Astrocyte (in vitro differentiated cells and primary cell): ENCODE results near the gene SND1. TPM values are rescaled to one million over a fixed set of nuclear protein-coding genes. Genes with fewer than 3 reads are reported as not detected.

Source experiments
- DNase-seq: peaks from one replicate; pipeline ENCODE4 v3.0.0-alpha.2; 2010; ENCODE audit warnings: low read depth
- FAIRE-seq: peaks from 2 replicates; lab custom pipeline; 2011; peaks lifted over from hg19 to GRCh38; lab: Jason Lieb, UNC
- H2AFZ ChIP-seq: 2 replicates; pipeline ENCODE4 v1.6.0; 2012; ENCODE audit warnings: low read depth, low read length, inconsistent platforms
- H3K27ac ChIP-seq: 2 replicates; pipeline ENCODE4 v1.5.1; 2011; ENCODE audit warnings: low read depth, low read length, inconsistent platforms
- H3K27me3 ChIP-seq: 2 replicates; pipeline ENCODE4 v1.6.0; 2011; ENCODE audit warnings: low read length, inconsistent platforms; ENCODE audit not compliant: insufficient read depth
- H3K36me3 ChIP-seq: 2 replicates; pipeline ENCODE4 v1.5.1; 2011; ENCODE audit warnings: low read length, inconsistent platforms; ENCODE audit not compliant: insufficient read depth
- H3K4me1 ChIP-seq: 2 replicates; pipeline ENCODE4 v1.5.1; 2011; ENCODE audit warnings: low read length, inconsistent platforms; ENCODE audit not compliant: insufficient read depth
- H3K4me2 ChIP-seq: 2 replicates; pipeline ENCODE4 v1.6.0; 2012; ENCODE audit warnings: low read length, inconsistent platforms
- H3K4me3 ChIP-seq: 2 replicates; pipeline ENCODE4 v1.5.1; 2011; ENCODE audit warnings: low read depth, mild to moderate bottlenecking, low read length, inconsistent platforms; ENCODE audit not compliant: insufficient read depth
- H3K79me2 ChIP-seq: 2 replicates; pipeline ENCODE4 v1.6.0; 2012; ENCODE audit warnings: mild to moderate bottlenecking, low read length, inconsistent platforms; ENCODE audit not compliant: insufficient read depth
- H3K9ac ChIP-seq: 2 replicates; pipeline ENCODE4 v1.6.0; 2012; ENCODE audit warnings: mild to moderate bottlenecking, low read length, inconsistent platforms
- H3K9me3 ChIP-seq: 2 replicates; pipeline ENCODE4 v1.5.1; 2012; ENCODE audit warnings: low read depth, mild to moderate bottlenecking, low read length, inconsistent platforms; ENCODE audit not compliant: insufficient read depth
- H4K20me1 ChIP-seq: 2 replicates; pipeline ENCODE4 v1.6.0; 2012; ENCODE audit warnings: low read length, inconsistent platforms; ENCODE audit not compliant: insufficient read depth
- H3K27ac Mint-ChIP-seq: one replicate; pipeline ENCODE4 v1.8.0; 2021; ENCODE audit warnings: mild to moderate bottlenecking, mixed read lengths; ENCODE audit not compliant: unreplicated experiment
- H3K27me3 Mint-ChIP-seq: one replicate; pipeline ENCODE4 v1.8.0; 2021; ENCODE audit warnings: low read depth, mixed read lengths; ENCODE audit not compliant: unreplicated experiment
- H3K36me3 Mint-ChIP-seq: one replicate; pipeline ENCODE4 v1.8.0; 2021; ENCODE audit warnings: low read depth, mixed read lengths; ENCODE audit not compliant: unreplicated experiment
- H3K4me1 Mint-ChIP-seq: one replicate; pipeline ENCODE4 v1.8.0; 2021; ENCODE audit warnings: low read depth, mixed read lengths; ENCODE audit not compliant: unreplicated experiment
- H3K4me3 Mint-ChIP-seq: one replicate; pipeline ENCODE4 v1.8.0; 2021; ENCODE audit warnings: mild to moderate bottlenecking, moderate library complexity, mixed read lengths; ENCODE audit not compliant: unreplicated experiment
- H3K9me3 Mint-ChIP-seq: one replicate; pipeline ENCODE4 v1.8.0; 2021; ENCODE audit warnings: mild to moderate bottlenecking, mixed read lengths; ENCODE audit not compliant: unreplicated experiment
- EZH2 ChIP-seq: IDR thresholded peaks from 2 replicates; pipeline ENCODE4 v1.6.1; 2012; ENCODE audit warnings: mild to moderate bottlenecking, low read length, inconsistent platforms; ENCODE audit not compliant: insufficient read depth
- total RNA-seq: library from RNA; stranded (reverse); gene quantifications from 2 replicates; pipeline ENCODE4 v1.2.1, GENCODE V29; 2021
- TF ChIP-seq, protein P1 (sequence below): IDR thresholded peaks from 2 replicates; pipeline ENCODE4 v1.5.1; 2011; ENCODE audit warnings: low read depth, mild to moderate bottlenecking, inconsistent platforms, low read length, moderate library complexity; ENCODE audit not compliant: insufficient read depth

The SND1 gene
- total RNA-seq, 1 donor from 2014 or later, result 267 TPM

DNA sequence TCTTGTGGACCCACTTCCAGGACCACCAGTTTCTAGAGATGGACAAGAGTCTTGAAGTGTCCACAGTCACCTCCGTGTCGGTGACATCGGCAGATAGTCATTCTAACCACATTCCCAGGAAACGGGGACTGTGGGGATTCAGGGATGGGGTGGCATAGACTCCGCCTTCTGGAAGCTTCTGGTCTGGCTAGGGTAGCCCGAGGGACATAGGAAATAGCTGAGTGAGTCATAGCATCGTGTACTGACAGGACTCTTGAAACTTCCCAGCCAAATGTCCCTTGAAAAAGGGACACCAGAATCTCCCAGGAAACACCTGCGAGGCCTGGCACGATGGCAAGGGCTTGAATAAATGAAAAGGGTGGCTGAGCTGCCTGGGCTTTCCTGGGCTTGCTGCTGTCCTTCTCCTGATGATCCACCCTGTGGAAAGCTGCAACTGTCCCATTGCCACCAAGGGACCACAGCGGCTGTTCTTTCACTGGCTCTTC lies 463.4 kb downstream of the SND1 start:
- Mint-ChIP-seq H3K27ac (no peak overlapping the region), H3K4me1 (peaks cover 16% of the 10 kb centered on the region), H3K27me3 (peaks cover 33% of the 10 kb centered on the region), H3K4me3 (no peak overlapping the region), H3K9me3 (peaks cover 4% of the 10 kb centered on the region), H3K36me3 (peaks cover 4% of the 10 kb centered on the region)
- Histone ChIP-seq H3K4me2 (peak overlapping the region; percentile 43), H3K27me3 (peaks cover 2% of the 10 kb centered on the region), H3K4me3 (no peak overlapping the region), H3K27ac (no peak overlapping the region), H3K9ac (no peak overlapping the region), H2AFZ (no peak overlapping the region), H3K9me3 (no peaks in the 10 kb centered on the region), H3K36me3 (no peaks in the 10 kb centered on the region), H3K79me2 (no peaks in the 10 kb centered on the region), H4K20me1 (no peaks in the 10 kb centered on the region), H3K4me1 (peaks cover 12% of the 10 kb centered on the region)
- no peak for TF ChIP-seq EZH2
- TF ChIP-seq, protein P1, sequence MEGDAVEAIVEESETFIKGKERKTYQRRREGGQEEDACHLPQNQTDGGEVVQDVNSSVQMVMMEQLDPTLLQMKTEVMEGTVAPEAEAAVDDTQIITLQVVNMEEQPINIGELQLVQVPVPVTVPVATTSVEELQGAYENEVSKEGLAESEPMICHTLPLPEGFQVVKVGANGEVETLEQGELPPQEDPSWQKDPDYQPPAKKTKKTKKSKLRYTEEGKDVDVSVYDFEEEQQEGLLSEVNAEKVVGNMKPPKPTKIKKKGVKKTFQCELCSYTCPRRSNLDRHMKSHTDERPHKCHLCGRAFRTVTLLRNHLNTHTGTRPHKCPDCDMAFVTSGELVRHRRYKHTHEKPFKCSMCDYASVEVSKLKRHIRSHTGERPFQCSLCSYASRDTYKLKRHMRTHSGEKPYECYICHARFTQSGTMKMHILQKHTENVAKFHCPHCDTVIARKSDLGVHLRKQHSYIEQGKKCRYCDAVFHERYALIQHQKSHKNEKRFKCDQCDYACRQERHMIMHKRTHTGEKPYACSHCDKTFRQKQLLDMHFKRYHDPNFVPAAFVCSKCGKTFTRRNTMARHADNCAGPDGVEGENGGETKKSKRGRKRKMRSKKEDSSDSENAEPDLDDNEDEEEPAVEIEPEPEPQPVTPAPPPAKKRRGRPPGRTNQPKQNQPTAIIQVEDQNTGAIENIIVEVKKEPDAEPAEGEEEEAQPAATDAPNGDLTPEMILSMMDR, result no peak
- FAIRE-seq (no peak), DNase-seq (no peak)

DNA sequence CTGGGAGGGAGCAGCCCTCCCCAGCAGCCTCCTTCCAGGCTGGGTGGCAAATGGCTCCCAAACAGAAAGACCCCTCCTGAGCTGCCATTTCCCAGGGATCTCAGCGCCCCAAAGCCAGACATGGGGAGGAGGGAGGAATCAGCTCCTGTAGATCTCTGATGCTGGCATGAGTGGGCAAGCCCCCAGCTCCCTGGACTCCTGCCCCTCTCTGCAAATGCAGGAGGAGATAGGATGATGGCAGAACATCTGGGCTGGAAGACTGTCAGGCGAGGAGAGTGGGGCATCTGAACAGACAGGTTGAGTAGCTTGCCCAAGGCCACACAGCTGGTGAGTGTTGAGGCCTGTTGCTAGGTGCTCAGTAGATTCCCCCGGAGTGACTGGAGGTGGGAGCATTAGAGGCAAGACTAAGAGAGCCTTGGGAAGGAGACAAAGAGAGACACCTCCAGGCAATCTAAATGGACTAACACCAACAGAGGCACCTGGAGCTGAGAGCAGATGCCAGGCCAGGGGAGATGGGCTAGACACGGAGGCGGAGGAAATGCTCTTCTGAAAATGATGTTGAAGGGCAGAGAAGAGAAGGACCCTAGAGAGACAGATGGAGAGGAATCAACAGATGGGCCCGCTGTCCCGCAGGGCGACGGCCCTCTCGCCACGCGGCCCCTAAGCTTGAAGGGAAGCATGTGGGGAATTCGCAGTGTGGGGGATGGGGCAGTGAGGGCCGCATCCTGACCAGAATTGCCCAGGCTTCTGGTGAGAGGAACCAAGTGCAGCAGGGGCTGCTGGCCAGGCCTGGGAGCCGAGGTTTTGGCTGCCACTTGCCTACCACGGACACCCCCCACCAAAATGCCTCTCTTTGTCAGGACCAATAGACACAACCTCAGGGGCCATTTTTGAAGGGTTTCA lies 464.1 kb downstream of the SND1 start:
- Histone ChIP-seq H3K27ac (no peak overlapping the region), H3K36me3 (no peaks in the 10 kb centered on the region), H2AFZ (no peak overlapping the region), H3K27me3 (peaks cover 2% of the 10 kb centered on the region), H3K9me3 (no peaks in the 10 kb centered on the region), H3K4me1 (peaks cover 12% of the 10 kb centered on the region), H3K4me3 (no peak overlapping the region), H3K9ac (no peak overlapping the region), H3K79me2 (no peaks in the 10 kb centered on the region), H3K4me2 (peak overlapping the region; percentile 43), H4K20me1 (no peaks in the 10 kb centered on the region)
- peaks cover 16% of the 10 kb centered on the region for H3K4me1 Mint-ChIP-seq
- peaks cover 32% of the 10 kb centered on the region for H3K27me3 Mint-ChIP-seq
- TF ChIP-seq EZH2, result no peak
- TF ChIP-seq, protein P1, result no peak
- H3K9me3 Mint-ChIP-seq, result peaks cover 4% of the 10 kb centered on the region
- no peak overlapping the region for H3K27ac Mint-ChIP-seq
- FAIRE-seq (no peak), DNase-seq (no peak)
- H3K36me3 Mint-ChIP-seq, result peaks cover 4% of the 10 kb centered on the region
- H3K4me3 Mint-ChIP-seq, result no peak overlapping the region

DNA sequence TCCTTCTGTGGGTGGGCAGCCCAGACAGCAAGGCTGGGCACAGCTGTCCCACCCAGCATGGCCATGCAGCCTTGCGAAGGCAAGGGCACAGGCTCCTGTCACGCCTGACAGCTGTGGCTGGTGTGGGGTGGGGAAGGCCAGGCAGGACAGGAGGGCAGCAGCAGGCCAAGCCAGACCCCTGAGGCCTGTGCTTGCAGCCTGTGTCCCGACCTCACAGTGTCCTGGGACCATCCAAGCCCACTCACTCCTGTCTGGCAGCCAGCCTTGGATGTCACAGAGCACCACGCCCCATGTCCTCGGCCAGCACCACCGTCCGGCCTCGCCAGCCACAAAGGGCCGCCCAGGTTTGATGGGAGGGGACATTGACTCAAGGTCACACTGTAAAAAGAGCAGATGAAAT lies 464.7 kb downstream of the SND1 start:
- no peak for DNase-seq
- H3K4me1 ChIP-seq, result peaks cover 12% of the 10 kb centered on the region
- no peaks in the 10 kb centered on the region for H4K20me1 ChIP-seq
- H3K36me3 ChIP-seq, result no peaks in the 10 kb centered on the region
- TF ChIP-seq, protein P1, result no peak
- no peak for TF ChIP-seq EZH2
- Mint-ChIP-seq H3K4me3 (no peak overlapping the region), H3K9me3 (peaks cover 4% of the 10 kb centered on the region), H3K27me3 (peaks cover 26% of the 10 kb centered on the region), H3K27ac (no peak overlapping the region), H3K4me1 (peaks cover 16% of the 10 kb centered on the region), H3K36me3 (peaks cover 4% of the 10 kb centered on the region)
- H3K4me3 ChIP-seq, result no peak overlapping the region
- no peak overlapping the region for H3K9ac ChIP-seq
- H3K79me2 ChIP-seq, result no peaks in the 10 kb centered on the region
- FAIRE-seq, result no peak
- no peak overlapping the region for H3K27ac ChIP-seq
- no peak overlapping the region for H2AFZ ChIP-seq
- H3K4me2 ChIP-seq, result no peak overlapping the region
- H3K9me3 ChIP-seq, result no peaks in the 10 kb centered on the region
- peaks cover 4% of the 10 kb centered on the region for H3K27me3 ChIP-seq
